ENCODE data around the gene AFF2.

GRCh38 chrX:148600131-148600530 lies 99.7 kb downstream of the AFF2 start:
- TF ChIP-seq POLR2A (IDR thresholded peaks at IDR 0.05): no peak
- no peak for TF ChIP-seq CTCF (IDR thresholded peaks at IDR 0.05)

All from testis (tissue), 2 donors.